Measurements from ENCODE around the gene TLR8.

The TLR8 gene

DNA sequence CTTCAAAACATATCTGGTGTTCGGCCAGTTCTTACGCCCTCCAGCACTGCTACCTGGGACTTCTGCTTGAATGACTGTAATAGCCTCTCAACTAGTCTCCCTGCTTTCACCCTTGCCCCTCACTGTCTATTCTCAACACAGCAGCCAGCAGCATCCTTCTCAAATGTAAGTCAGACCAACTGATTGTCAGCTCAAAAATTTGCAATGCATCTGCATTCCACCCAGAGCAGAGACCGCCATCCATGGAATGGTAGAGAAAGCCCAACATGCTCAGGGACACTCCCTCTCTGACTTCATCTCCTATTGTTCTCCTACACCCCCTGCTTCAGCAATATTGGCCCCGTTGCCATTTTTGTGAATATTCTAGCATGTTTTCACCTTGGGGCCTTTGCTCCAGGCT is 33.7 kb upstream of the TLR8 start:
- Histone ChIP-seq H3F3A (ENCODE audit: control insufficient read depth, insufficient read depth) (no peaks in the 10 kb centered on the region), H3K4me2 (ENCODE audit: low read length) (no peak overlapping the region), H3K9me2 (replicated peaks; ENCODE audit: control insufficient read depth, low read length) (no peaks in the 10 kb centered on the region), H3K79me2 (ENCODE audit: control insufficient read depth, low read length) (no peaks in the 10 kb centered on the region), H3K9me3 (ENCODE audit: control insufficient read depth, insufficient read depth, low read length) (no peaks in the 10 kb centered on the region), H3K27me3 (ENCODE audit: control insufficient read depth, low read length) (no peaks in the 10 kb centered on the region), H3K36me3 (ENCODE audit: control insufficient read depth, low read length) (peaks cover 5% of the 10 kb centered on the region; the same call in 1 of the 2 replicates), H3K4me1 (ENCODE audit: control insufficient read depth, low read length) (peaks cover 42% of the 10 kb centered on the region), H3K4me3 (ENCODE audit: low read length) (no peak overlapping the region), H4K20me1 (ENCODE audit: control insufficient read depth, insufficient read depth, low read depth, low read length) (no peaks in the 10 kb centered on the region), H3K27ac (ENCODE audit: low read depth, low read length) (no peak overlapping the region)
- TF ChIP-seq EZH2phosphoT487 (IDR thresholded peaks at IDR 0.05; ENCODE audit: borderline replicate concordance, low read length) (no peak), CTCF (IDR thresholded peaks at IDR 0.05; ENCODE audit: low read depth, low read length, poor library complexity, severe bottlenecking) (no peak)

DNA sequence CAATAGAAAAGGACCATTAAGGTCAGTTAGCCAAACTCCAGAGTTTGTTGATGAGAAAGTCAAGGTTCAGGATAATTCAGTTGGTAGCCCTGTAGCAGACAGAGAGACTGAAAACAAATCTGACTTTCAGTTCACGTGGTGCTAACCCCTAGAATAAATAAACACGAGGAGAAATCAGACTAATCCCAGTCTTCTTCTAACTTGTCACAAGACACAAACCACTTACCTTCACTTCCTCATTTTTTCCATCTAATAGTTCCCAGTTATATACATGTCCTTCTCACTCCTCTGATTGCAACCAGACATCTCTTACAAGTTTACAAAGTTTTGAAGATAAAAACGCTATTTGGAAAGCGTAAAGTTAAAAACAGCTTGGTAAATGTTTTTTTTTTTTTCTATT is 31.8 kb upstream of the TLR8 start:
- peak overlapping the region; percentile 39 for H3K4me2 ChIP-seq (ENCODE audit: low read length)
- H3F3A ChIP-seq (ENCODE audit: control insufficient read depth, insufficient read depth): no peaks in the 10 kb centered on the region
- no peaks in the 10 kb centered on the region for H3K9me3 ChIP-seq (ENCODE audit: control insufficient read depth, insufficient read depth, low read length)
- no peaks in the 10 kb centered on the region for H3K36me3 ChIP-seq (ENCODE audit: control insufficient read depth, low read length)
- TF ChIP-seq CTCF (IDR thresholded peaks at IDR 0.05; ENCODE audit: low read depth, low read length, poor library complexity, severe bottlenecking): no peak
- no peak for TF ChIP-seq EZH2phosphoT487 (IDR thresholded peaks at IDR 0.05; ENCODE audit: borderline replicate concordance, low read length)
- H4K20me1 ChIP-seq (ENCODE audit: control insufficient read depth, insufficient read depth, low read depth, low read length): no peaks in the 10 kb centered on the region
- no peak overlapping the region for H3K4me3 ChIP-seq (ENCODE audit: low read length)
- H3K27me3 ChIP-seq (ENCODE audit: control insufficient read depth, low read length): no peaks in the 10 kb centered on the region
- peaks cover 30% of the 10 kb centered on the region for H3K4me1 ChIP-seq (ENCODE audit: control insufficient read depth, low read length)
- no peaks in the 10 kb centered on the region for H3K79me2 ChIP-seq (ENCODE audit: control insufficient read depth, low read length)
- no peak overlapping the region for H3K27ac ChIP-seq (ENCODE audit: low read depth, low read length)
- no peaks in the 10 kb centered on the region for H3K9me2 ChIP-seq (replicated peaks; ENCODE audit: control insufficient read depth, low read length)

- Histone ChIP-seq H3K27ac (ENCODE audit: low read depth, low read length) (no peak overlapping the region), H3K4me2 (ENCODE audit: low read length) (no peak overlapping the region), H3K27me3 (ENCODE audit: control insufficient read depth, low read length) (no peaks in the 10 kb centered on the region), H3K9me3 (ENCODE audit: control insufficient read depth, insufficient read depth, low read length) (no peaks in the 10 kb centered on the region), H3K4me1 (ENCODE audit: control insufficient read depth, low read length) (peaks cover 14% of the 10 kb centered on the region), H3K79me2 (ENCODE audit: control insufficient read depth, low read length) (no peaks in the 10 kb centered on the region), H3K9me2 (replicated peaks; ENCODE audit: control insufficient read depth, low read length) (no peaks in the 10 kb centered on the region), H3K4me3 (ENCODE audit: low read length) (no peak overlapping the region), H3F3A (ENCODE audit: control insufficient read depth, insufficient read depth) (no peaks in the 10 kb centered on the region), H3K36me3 (ENCODE audit: control insufficient read depth, low read length) (no peaks in the 10 kb centered on the region), H4K20me1 (ENCODE audit: control insufficient read depth, insufficient read depth, low read depth, low read length) (no peaks in the 10 kb centered on the region)
- no peak for TF ChIP-seq CTCF (IDR thresholded peaks at IDR 0.05; ENCODE audit: low read depth, low read length, poor library complexity, severe bottlenecking)
- no peak for TF ChIP-seq EZH2phosphoT487 (IDR thresholded peaks at IDR 0.05; ENCODE audit: borderline replicate concordance, low read length)
Observed at GRCh38 chrX:12877386-12877785, 29.0 kb upstream of the TLR8 start.

DNA sequence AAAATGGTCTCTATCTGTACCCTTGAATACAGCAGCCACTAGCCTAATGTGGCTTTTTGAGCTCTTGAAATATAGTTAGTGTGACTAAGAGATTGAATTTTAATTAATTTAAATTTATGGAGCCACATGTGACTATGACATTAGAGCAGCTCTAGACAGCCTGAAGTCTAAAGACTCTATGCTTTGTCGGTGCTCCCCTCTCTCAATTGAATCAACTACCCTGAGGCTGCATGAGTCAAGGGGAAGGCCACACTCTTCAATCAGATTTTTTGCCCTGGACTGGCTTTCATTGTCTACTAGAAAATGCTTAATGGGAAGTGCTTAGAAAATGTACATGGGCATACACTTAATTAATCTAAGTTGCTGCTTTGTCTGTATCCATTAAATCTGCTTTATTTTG is 27.9 kb upstream of the TLR8 start:
- Histone ChIP-seq H3K79me2 (ENCODE audit: control insufficient read depth, low read length) (no peaks in the 10 kb centered on the region), H3K27ac (ENCODE audit: low read depth, low read length) (no peak overlapping the region), H3F3A (ENCODE audit: control insufficient read depth, insufficient read depth) (no peaks in the 10 kb centered on the region), H3K9me2 (replicated peaks; ENCODE audit: control insufficient read depth, low read length) (no peaks in the 10 kb centered on the region), H3K27me3 (ENCODE audit: control insufficient read depth, low read length) (no peaks in the 10 kb centered on the region), H3K36me3 (ENCODE audit: control insufficient read depth, low read length) (no peaks in the 10 kb centered on the region), H3K4me2 (ENCODE audit: low read length) (no peak overlapping the region), H3K9me3 (ENCODE audit: control insufficient read depth, insufficient read depth, low read length) (no peaks in the 10 kb centered on the region), H3K4me1 (ENCODE audit: control insufficient read depth, low read length) (peaks cover 14% of the 10 kb centered on the region), H3K4me3 (ENCODE audit: low read length) (no peak overlapping the region), H4K20me1 (ENCODE audit: control insufficient read depth, insufficient read depth, low read depth, low read length) (no peaks in the 10 kb centered on the region)
- TF ChIP-seq EZH2phosphoT487 (IDR thresholded peaks at IDR 0.05; ENCODE audit: borderline replicate concordance, low read length) (no peak), CTCF (IDR thresholded peaks at IDR 0.05; ENCODE audit: low read depth, low read length, poor library complexity, severe bottlenecking) (no peak)
